ENCODE measurements around the gene DPEP2NB.

DNA sequence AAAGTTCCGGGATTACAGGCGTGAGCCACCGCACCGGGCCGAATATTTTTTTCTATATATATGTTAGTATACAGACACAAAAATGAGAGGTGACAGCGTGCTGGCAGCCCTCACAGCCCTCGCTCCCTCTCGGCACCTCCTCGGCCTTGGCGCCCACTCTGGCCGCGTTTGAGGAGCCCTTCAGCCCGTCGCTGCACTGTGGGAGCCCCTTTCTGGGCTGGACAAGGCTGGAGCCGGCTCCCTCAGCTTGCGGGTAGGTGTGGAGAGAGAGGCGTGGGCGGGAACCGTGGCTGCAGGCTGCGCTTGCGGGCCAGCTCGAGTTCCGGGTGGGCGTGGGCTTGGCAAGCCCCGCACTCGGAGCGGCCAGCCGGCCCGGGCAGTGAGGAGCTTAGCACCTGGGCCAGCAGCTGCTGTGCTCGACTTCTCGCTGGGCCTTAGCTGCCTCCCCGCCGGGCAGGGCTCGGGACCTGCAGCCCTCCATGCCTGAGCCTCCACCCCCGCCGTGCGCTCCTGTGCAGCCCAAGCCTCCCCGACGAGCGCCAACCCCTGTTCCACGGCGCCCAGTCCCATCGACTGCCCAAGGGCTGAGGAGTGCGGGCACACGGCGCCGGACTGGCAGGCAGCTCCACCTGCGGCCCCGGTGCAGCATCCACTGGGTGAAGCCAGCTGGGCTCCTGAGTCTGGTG, 33.6 kb downstream of the DPEP2NB start:
- TF ChIP-seq, protein P1, sequence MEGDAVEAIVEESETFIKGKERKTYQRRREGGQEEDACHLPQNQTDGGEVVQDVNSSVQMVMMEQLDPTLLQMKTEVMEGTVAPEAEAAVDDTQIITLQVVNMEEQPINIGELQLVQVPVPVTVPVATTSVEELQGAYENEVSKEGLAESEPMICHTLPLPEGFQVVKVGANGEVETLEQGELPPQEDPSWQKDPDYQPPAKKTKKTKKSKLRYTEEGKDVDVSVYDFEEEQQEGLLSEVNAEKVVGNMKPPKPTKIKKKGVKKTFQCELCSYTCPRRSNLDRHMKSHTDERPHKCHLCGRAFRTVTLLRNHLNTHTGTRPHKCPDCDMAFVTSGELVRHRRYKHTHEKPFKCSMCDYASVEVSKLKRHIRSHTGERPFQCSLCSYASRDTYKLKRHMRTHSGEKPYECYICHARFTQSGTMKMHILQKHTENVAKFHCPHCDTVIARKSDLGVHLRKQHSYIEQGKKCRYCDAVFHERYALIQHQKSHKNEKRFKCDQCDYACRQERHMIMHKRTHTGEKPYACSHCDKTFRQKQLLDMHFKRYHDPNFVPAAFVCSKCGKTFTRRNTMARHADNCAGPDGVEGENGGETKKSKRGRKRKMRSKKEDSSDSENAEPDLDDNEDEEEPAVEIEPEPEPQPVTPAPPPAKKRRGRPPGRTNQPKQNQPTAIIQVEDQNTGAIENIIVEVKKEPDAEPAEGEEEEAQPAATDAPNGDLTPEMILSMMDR (IDR thresholded peaks at IDR 0.05) = no peak
- no peak for TF ChIP-seq POLR2A (IDR thresholded peaks at IDR 0.05)
